ENCODE data around the gene FRMD4A.
"Not testable (repeated sequence)": the region's sequence is repeated elsewhere in the genome, so short reads cannot be mapped to it uniquely, and the experiment has no call there.

Gene FRMD4A

DNA sequence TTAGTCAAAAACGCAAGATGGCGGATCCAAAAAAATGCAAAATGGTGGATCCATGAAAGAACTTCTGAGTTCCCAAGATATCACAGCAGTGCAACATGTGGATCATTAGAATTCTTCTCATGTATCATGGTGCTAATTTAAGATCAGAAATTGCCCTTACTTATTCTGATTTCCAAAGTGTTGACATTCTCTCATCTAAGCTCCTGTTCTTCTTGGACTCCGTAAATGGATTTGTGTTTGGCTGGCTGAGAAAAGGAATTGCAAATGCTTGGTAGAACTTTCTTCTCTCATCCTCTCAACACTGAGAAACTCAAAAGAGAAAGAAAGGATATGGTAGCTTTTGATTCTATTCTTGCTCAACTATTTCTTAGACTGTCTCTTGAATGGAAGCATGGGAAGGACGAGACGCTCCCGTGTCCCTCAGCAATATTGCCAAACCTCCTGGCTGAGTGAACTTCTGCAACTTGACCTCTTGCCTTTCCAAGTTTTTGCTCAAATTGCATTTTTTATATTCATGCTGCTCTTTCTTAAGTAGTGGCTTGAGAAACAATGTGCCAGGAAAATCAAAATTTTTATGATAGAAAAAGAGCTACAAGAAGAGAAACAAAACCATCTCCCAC, 44.7 kb downstream of the FRMD4A start:
- DNase-seq: no peak

GRCh38 chr10:14282276-14282675, 48.4 kb downstream of the FRMD4A start:
- no peak for DNase-seq

DNA sequence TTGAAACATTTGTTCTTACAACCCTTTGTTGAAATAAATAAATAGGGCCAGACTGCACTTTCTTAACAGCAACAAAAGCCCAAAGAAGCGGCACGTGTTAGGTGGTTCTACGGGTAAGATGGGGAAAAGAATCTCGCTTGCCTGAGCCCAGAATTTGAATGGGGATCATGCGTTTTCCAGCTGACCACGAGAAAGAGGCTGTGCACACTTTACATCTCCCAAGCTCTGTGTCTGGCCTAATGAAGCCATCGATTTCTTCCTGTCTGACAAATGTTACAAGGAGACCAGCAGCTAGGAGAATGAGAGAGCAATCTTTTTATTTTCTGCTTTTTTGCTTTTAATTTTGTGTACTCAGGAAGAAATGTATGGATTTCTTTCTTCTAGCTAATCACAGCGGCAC, 52.2 kb downstream of the FRMD4A start:
- no peak for DNase-seq

GRCh38 chr10:14276210-14276609, 54.5 kb downstream of the FRMD4A start:
- no peak for DNase-seq

GRCh38 chr10:14271621-14272020, 59.1 kb downstream of the FRMD4A start:
- no peak for DNase-seq

DNA sequence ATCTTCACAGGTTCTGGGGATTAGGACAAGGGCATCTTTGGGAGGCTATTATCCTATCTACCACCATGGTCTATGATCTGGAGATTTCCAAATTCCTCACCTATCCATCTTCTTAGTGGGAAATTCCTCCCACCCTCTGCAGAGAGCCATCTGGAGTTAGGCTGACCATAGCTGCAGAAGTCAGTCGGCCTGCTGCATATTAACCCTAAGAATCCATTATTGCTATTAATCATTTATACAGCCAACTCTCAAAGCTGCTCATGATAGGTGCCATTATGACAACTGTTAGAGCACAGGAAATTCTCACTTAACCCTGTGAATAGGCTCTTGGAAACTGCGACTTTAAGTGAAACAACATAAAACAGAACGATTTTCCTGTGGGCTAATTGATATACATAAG, 60.4 kb downstream of the FRMD4A start:
- DNase-seq: no peak

DNA sequence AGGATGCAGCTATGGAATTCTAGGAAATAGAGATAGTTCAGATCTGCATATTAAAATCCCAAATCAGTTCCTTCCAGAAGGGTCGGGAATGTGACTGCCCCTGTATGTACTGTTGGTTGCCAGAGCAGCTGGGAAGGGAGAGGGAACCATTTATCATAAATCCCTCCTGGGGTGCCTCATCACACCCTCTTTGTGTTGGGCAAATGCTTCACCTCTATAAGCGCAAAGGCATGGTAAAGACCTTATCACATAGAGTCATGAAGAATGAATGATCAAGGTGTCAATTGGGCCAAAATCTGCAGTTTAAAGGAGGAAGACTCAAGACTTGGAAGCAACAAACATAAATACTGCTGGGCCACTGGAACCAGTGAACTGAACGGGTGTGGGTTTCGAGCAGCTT, 65.0 kb downstream of the FRMD4A start:
- no peak for DNase-seq

- no peak for DNase-seq
Measured at GRCh38 chr10:14262836-14263425, 67.8 kb downstream of the FRMD4A start.

DNA sequence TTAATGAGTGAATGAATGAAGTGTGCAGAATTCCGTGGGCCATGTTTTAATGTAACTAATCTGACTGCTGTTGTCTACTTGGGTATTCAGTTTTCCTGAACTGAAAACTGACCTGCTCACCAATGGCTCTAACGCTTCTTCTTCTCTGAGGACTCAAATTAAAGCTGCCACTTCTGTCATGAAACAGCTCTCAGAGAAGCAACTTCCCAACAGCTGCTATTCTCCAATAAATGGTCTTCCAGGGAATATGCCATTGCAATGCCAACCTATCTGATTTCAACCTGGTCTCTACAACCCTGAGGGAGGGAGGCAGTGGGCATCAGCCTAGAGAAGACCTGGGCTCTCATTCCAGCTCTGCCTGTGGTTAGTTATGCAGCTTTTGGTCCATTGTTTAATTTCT, 69.4 kb downstream of the FRMD4A start:
- no peak for DNase-seq

DNA sequence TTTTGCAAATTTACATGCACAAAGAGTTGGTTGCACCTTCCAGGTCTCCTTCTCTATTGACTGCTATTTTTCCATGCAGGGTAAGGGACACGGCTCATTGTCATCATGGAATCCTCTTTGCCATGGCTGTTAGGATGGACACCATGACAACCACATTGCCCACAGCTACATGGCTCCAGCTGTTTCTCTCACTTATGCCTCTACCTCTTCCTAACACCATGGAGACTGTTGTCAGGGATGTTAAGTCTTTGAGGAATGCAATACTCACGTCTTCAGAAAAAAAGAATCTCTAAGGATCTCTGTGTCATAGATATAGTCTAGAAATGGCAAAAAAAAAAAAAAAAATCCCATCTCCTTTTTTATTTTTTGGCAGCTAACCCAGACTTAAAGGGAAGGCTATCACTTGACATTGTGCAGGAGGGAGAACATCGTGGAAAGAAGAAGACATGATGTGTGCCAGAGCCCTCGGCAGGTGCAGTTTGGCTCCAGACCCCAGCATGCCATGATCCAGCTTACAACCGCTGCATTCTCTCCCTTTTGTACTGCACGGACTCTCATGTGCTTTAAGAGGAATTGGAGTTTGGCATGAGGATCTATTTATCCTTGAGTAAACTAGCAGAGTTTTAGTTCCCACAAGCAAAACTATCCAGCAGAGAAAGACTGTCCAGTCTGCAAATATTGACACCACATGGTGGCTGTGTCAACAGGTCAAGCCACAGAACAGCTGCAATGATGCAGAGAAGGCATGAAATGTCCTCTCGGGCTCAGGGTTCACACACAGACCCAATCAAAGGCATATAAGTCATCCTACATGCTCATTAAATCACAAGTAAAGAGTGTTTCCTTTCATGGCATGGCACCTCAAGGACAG, 70.8 kb downstream of the FRMD4A start:
- no peak for DNase-seq

GRCh38 chr10:14254368-14254767, 76.4 kb downstream of the FRMD4A start:
- DNase-seq: no peak

DNA sequence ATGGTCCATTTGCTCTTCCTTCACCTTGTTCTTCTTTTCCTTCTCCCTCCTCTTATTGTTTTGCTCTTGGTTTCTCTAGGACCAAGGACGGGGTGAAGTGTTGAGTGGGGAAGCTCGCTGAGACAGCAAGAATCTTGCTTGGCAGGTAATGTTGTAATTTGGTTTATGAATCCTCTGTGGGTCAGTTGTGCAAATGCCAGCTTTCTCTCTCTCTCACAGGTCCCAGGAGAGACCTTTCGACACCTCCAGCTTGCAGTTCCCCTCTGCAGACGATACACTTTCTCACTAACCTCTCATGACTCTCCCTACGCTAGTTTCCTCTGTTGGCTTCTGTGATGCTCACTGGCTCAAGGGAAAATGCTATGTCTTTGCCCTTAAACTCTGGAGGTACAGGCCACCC, 77.0 kb downstream of the FRMD4A start:
- no peak for DNase-seq

DNA sequence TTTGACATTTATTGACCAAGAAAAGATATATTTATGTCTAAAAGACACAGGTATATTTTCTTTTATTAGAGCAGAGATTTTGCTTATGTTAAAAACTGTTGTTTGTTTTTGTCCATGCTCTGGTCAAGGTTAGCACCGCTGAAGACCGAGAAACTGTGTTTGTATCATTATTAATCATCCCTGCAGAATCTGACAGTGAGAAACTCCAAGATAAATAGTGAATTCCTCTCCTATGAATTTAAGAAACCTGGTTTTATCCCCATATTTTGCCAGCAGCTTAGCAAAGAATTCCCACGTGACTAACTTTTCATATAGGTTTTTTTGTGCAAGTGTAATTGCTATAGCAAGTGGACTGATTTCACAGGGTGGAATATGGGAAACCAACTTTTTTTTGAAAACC, 77.6 kb downstream of the FRMD4A start:
- DNase-seq: no peak

DNA sequence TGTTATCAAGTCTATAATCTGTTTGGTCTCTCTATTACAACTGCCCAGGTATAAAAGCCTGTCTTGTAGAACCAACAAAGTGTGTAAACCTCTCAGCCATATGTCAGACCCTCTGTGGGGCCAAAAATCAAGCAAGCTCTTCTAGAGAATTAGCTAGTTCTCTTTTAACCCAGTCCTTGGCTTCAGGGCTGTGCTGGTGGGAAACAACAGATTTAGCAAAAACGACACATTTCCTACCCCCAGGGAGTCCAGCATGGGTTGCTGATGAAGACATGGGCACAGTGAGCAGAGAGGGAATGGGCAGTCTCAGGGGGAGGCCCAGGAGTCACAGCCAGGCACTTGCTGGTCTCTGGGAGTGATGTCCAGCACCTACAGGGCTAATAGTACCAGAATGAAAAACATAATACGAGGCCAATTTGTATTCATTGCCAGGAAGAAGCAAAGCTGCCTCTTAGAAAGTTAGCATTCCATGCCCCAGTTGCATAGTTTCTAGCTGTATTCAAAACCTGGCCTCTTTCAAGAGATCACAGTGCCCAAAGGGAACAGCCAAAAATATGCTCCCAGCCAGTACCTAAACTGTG, 80.1 kb downstream of the FRMD4A start:
- no peak for DNase-seq

DNA sequence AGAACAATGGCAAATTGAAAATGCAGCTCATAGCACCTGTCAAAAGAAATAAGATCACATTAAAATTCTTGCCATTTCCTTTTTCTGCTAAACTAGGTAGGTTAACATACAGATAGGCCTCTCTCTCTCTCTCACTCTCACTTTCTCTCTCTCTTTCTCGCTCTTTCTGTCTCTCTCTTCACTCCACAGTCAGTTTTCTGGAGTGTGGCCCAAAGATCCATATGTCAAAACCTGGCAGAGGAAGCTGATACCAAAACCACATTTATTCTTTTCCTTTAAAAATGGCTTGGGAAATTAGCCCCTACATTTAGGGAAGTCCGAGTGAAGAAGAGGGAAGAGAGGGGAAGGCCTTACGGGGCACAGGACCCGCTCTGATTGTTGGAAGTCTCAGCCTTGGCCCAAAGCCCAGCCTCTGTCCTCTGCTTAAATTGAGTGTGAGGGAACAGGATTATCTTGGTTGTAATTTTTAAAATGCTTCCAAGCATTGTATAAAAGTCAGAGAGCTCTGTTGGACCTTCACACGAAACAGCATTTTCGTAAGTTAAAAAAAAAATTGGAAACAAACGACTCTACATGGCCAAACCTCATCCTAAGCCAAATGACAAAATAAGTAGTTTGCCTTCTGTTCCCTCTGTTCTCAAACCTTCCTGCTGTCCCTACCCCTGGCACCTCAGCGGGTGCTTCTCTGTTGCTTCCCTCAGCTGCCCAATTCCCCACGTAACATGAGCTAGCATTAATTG, 83.2 kb downstream of the FRMD4A start:
- no peak for DNase-seq

DNA sequence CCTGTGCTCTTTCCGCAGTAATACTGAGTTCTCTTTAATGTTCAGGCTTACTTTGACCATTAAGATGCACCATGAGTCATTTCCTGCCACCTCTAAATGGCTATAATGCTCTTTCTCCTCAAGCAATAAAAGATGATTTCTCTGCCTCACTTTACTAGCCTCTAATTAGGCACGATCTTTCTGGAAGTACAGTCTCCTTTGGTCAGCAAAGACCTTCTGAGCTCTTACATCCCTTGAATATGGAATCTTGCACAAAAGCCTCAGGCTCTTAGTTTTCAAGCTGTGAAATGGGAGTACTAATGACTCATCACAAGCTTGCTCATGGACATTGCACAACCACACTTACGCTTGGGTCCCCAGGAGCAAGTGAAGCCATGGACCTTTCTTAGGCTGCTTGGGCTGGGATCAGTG, 85.9 kb downstream of the FRMD4A start:
- no peak for DNase-seq

- DNase-seq: no peak
Measured at GRCh38 chr10:14244147-14244546, 86.6 kb downstream of the FRMD4A start.

DNA sequence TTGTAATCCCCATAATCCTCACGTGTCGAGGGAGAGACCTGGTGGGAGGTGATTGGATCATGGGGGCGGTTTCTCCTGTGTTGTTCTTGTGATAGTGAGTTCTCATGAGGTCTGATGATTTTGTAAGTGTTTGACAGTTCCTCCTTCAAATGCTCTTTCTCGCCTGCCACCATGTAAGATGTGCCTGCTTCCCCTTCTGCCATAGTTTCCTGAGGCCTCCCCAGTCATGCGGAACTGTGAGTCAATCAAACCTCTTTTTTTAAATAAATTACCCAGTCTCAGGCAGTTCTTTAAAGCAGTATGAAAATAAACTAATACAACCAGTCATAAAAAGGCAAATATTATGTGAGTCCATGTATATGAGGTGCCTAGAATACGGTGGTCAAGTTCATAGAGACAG, 87.5 kb downstream of the FRMD4A start:
- DNase-seq: no peak

DNA sequence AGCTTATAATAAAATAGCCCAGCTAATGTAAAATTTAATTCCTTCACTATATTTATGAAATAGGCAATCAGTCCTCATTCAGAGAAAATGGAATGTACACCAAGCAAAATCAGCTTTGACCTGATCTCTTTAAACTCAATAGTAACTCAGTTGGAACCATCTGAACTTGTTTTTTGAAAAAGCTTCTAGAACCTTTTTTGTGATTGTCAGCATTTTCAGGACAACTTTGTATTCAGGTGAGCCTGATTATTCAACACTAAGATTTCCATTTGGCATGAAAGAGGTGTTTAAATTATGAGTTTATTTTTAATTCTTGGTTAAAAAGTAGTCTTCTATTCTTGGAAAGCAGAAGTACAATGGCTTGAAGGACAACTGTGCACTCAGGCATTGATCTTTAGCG, 89.5 kb downstream of the FRMD4A start:
- no peak for DNase-seq

- no peak for DNase-seq
Measured at GRCh38 chr10:14240253-14241189, 90.2 kb downstream of the FRMD4A start.

- not testable (repeated sequence) for DNase-seq
Measured at GRCh38 chr10:14238659-14239058, 92.1 kb downstream of the FRMD4A start.

DNA sequence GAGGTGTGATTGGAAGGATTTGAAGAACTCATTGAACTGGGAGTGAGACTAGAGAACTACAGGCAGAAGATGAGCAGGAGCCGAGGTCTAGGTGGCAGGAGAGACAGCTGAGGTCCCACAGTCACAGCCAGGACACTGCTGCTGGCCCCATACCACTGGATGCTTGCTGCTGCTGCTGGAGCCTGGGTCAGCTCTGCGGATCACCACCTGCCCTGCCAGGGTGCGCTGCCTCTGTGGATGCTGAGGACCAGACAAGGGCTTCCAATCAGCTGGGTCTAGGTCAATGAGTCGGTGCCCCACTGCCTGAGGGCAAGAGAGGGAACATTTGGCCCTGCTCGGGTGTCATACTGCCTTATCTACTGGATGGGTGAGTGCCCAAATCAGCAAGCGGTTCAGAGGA, 94.4 kb downstream of the FRMD4A start:
- DNase-seq: no peak

Data from amniotic stem cell (primary cell).